Stimulated activated CD4-positive, alpha-beta T cell treated with anti-CD3 and anti-CD28 coated beads, TNF-alpha, amount 100 ng/mL, for 1 hour (primary cell): Measurements from ENCODE around the gene GPRASP2.
A peak's percentile ranks its signal among the peaks of the same experiment; 100 is the strongest.

ENCODE experiments used
- DNase-seq, 3 donors: peaks; one replicate each; pipeline ENCODE4 v3.0.0-alpha.2; 2020; ENCODE audit warnings: low read depth in 3 of 3, low spot score in 1 of 3

GPRASP2 gene

DNA sequence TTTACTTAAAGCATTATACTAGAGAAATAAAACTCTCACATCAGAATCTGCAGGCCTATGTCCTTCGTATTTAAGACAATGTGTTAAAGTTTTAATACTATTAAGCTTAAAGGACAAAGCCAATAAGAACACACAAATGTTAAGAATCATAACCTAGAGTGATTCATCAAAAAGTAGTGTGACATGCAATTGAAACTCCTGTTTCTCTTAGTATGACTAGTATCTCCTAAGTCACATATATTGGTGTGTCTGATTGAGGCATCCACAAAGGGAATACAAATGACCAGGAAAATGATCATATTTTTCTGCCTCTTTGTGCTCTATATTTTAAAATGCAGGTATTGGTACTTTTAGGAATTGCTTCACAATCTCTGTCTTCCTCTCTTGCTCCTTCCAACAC lies 32.1 kb downstream of the GPRASP2 start:
- no peak for DNase-seq

- DNase-seq = no peak
These were observed 33.2 kb downstream of the GPRASP2 start for GRCh38 chrX:102745513-102745856.

GRCh38 chrX:102745857-102746584 lies 33.8 kb downstream of the GPRASP2 start:
- peak in 1 of 3 donors; percentile 6 for DNase-seq

GRCh38 chrX:102765217-102765616 lies 53.0 kb downstream of the GPRASP2 start:
- no peak for DNase-seq

- DNase-seq = no peak
These were observed 53.6 kb downstream of the GPRASP2 start for GRCh38 chrX:102765809-102766208.

GRCh38 chrX:102767287-102767686 lies 55.0 kb downstream of the GPRASP2 start:
- DNase-seq = no peak
